Measurements from ENCODE around the gene KCNAB2. TPM values are rescaled to one million over a fixed set of nuclear protein-coding genes. Genes with fewer than 3 reads are reported as not detected.

Gene KCNAB2
- total RNA-seq, 2 donors from 2014 or later, result 2.0 to 5.5 TPM

- H3K4me1 ChIP-seq (replicated peaks), result no peaks in the 10 kb centered on the region
- DNase-seq (ENCODE audit: low spot score), result no peak
- WGBS, result 65% methylated on average over 18 of the region's 18 CpGs
- no peaks in the 10 kb centered on the region for H3K9me3 ChIP-seq
- no peak overlapping the region for H3K4me3 ChIP-seq
- H3K27me3 ChIP-seq (replicated peaks; ENCODE audit: insufficient read depth), result no peaks in the 10 kb centered on the region
- H3K27ac ChIP-seq, result no peak overlapping the region
- TF ChIP-seq POLR2A (IDR thresholded peaks at IDR 0.05) (no peak), CTCF (IDR thresholded peaks at IDR 0.05) (no peak), POLR2AphosphoS5 (IDR thresholded peaks at IDR 0.05) (no peak)
- no peaks in the 10 kb centered on the region for H3K36me3 ChIP-seq
- intact Hi-C loops (cut with DNase I), result no loop called here
Observed at GRCh38 chr1:6083385-6083784, 37.7 kb downstream of the KCNAB2 start.

GRCh38 chr1:6083801-6084446 lies 38.2 kb downstream of the KCNAB2 start:
- Histone ChIP-seq H3K9me3 (no peaks in the 10 kb centered on the region), H3K27ac (no peak overlapping the region), H3K4me1 (replicated peaks) (no peaks in the 10 kb centered on the region), H3K27me3 (replicated peaks; ENCODE audit: insufficient read depth) (no peaks in the 10 kb centered on the region), H3K4me3 (no peak overlapping the region), H3K36me3 (no peaks in the 10 kb centered on the region)
- TF ChIP-seq POLR2A (IDR thresholded peaks at IDR 0.05), result no peak
- no peak for TF ChIP-seq CTCF (IDR thresholded peaks at IDR 0.05)
- no peak for TF ChIP-seq POLR2AphosphoS5 (IDR thresholded peaks at IDR 0.05)
- no peak for DNase-seq (ENCODE audit: low spot score)
- WGBS, result 66% methylated on average over 12 of the region's 12 CpGs
- intact Hi-C loops (cut with DNase I), result no loop called here

GRCh38 chr1:6084781-6085495 lies 39.2 kb downstream of the KCNAB2 start:
- Histone ChIP-seq H3K4me1 (replicated peaks) (no peaks in the 10 kb centered on the region), H3K9me3 (no peaks in the 10 kb centered on the region), H3K27me3 (replicated peaks; ENCODE audit: insufficient read depth) (no peaks in the 10 kb centered on the region), H3K4me3 (no peak overlapping the region), H3K27ac (no peak overlapping the region), H3K36me3 (no peaks in the 10 kb centered on the region)
- WGBS, result 89% methylated on average over 18 of the region's 18 CpGs
- TF ChIP-seq POLR2A (IDR thresholded peaks at IDR 0.05) (no peak), POLR2AphosphoS5 (IDR thresholded peaks at IDR 0.05) (no peak), CTCF (IDR thresholded peaks at IDR 0.05) (no peak)
- DNase-seq (ENCODE audit: low spot score), result no peak
- intact Hi-C loops (cut with DNase I), result no loop called here

- TF ChIP-seq CTCF (IDR thresholded peaks at IDR 0.05) (no peak), POLR2A (IDR thresholded peaks at IDR 0.05) (no peak), POLR2AphosphoS5 (IDR thresholded peaks at IDR 0.05) (no peak)
- WGBS, result 91% methylated on average over 10 of the region's 13 CpGs
- no peak for DNase-seq (ENCODE audit: low spot score)
- Histone ChIP-seq H3K4me1 (replicated peaks) (no peaks in the 10 kb centered on the region), H3K4me3 (no peak overlapping the region), H3K27me3 (replicated peaks; ENCODE audit: insufficient read depth) (no peaks in the 10 kb centered on the region), H3K9me3 (no peaks in the 10 kb centered on the region), H3K27ac (no peak overlapping the region), H3K36me3 (no peaks in the 10 kb centered on the region)
- intact Hi-C loops (cut with DNase I), result no loop called here
Observed at GRCh38 chr1:6085666-6086065, 40.0 kb downstream of the KCNAB2 start.

- Histone ChIP-seq H3K36me3 (no peaks in the 10 kb centered on the region), H3K27me3 (replicated peaks; ENCODE audit: insufficient read depth) (no peaks in the 10 kb centered on the region), H3K4me3 (no peak overlapping the region), H3K9me3 (no peaks in the 10 kb centered on the region), H3K27ac (no peak overlapping the region), H3K4me1 (replicated peaks) (peaks cover 4% of the 10 kb centered on the region)
- no peak for TF ChIP-seq POLR2A (IDR thresholded peaks at IDR 0.05)
- TF ChIP-seq POLR2AphosphoS5 (IDR thresholded peaks at IDR 0.05), result no peak
- no peak for TF ChIP-seq CTCF (IDR thresholded peaks at IDR 0.05)
- WGBS, result 73% methylated on average over 13 of the region's 13 CpGs
- no peak for DNase-seq (ENCODE audit: low spot score)
- intact Hi-C loops (cut with DNase I), result no loop called here
Observed at GRCh38 chr1:6086358-6086757, 40.7 kb downstream of the KCNAB2 start.

Measured in prostate gland (tissue), 2 donors.